GM21381 (cell line): ENCODE measurements around the gene RASGRP2.

Experiments used
- ATAC-seq: cut with Tn5 transposase; IDR thresholded peaks from one replicate; pipeline ENCODE4 v1.9.1; 2021; ENCODE audit warnings: mild to moderate bottlenecking, moderate library complexity; ENCODE audit not compliant: unreplicated experiment

RASGRP2 gene

DNA sequence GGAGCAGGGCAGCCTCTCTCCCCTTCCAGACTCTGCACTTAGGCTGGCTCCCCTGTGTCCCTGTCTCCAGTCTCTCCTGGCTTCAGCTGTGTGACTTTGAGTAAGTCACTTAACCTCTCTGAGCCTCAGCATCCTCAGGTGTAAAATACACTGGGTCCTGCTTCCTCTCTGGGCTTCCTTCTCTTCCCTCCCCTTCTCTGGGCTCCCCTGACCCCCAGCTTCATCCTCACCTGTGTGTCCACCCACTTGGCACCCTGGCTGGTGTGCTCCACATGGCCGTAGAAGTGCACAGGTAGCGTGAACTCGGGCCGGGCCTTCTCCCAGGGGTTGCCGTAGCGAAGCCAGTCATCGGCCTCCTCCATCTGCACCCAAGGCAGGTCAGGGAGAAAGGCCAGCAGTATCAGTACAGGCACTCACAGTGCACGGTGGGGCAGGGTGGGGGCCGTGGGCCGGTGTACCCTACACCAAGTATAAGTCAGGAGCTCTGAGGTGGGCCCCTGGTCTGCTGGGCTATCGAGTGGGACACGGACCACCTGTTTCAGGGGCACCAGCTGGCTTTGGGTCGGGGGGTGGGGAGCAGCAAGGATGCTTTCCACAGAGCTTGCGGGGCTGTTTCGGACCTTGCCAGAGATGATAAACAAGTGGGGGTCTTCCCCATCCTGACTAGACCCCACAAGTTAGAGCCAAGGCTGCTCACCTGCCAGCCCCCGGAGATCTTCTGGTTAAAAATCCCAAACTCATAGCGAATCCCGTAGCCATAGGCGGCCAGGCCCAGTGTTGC lies 13.8 kb upstream of the RASGRP2 start:
- ATAC-seq, result no peak

DNA sequence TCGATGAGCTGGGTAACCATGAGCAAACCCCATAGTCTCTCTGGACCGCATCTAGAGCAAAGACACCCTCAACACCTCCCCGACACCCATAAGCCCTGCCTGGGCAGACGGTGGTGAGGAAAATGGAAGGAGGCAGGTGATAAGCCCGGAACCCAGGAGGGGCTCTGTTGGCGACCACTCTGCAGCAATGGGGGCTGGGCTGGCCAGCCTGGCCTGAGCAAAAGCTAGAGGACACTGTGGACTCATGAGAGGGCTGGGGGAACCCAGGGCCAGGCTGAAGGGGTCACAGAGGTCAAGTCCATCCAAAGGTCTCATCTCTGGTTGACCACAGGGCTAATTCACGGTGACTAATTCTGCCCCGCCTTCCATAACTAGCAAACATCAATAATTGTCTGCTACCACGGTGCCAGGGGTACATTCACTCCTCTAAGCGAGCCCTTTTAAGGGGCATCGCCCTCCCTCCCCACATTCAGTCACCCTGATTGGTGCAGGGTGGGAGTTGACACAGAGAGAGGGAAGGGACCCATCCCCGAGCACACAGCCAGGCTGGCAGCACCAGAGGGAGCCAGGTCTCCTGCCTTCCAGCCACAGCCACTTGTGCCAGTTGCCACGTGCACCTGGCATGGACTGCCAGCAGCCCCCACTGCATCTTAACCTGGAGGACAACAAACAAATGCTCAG lies 11.9 kb upstream of the RASGRP2 start:
- ATAC-seq, result no peak

DNA sequence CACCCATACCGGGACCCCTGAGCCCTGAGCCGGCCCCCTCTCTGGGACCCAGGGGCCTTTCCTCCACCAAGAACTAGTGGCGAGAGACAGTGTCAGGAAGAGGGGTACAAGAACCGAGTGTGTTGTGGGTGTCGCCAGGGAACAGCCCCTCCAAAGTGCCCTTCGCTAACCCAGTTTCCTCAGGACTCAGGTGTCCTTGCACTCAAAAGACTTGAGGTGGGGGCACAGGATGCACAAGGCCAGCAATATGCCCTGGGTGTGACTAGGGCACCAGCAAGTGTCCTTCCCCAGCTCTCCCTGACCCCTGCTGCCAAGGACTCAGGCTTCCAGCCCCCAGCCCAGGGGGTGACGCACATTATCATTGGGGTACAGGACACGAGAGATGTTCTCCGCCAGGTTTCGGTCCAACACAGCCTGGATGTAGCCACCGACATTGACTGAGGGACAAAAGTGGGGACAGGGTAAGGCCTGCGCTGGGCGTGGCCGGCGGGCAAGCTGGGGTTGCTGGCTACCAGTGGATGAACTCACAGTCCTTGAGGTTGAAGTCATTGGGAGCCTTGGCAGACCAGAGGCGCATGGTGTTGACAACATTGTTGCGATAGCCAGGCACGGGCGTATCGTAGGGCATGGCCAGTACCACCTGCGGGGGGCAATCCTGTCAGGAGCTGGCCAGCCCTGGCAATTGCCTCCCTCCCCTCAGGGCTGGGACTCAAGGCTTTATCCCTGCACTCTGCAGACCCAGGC lies 11.1 kb upstream of the RASGRP2 start:
- no peak for ATAC-seq

DNA sequence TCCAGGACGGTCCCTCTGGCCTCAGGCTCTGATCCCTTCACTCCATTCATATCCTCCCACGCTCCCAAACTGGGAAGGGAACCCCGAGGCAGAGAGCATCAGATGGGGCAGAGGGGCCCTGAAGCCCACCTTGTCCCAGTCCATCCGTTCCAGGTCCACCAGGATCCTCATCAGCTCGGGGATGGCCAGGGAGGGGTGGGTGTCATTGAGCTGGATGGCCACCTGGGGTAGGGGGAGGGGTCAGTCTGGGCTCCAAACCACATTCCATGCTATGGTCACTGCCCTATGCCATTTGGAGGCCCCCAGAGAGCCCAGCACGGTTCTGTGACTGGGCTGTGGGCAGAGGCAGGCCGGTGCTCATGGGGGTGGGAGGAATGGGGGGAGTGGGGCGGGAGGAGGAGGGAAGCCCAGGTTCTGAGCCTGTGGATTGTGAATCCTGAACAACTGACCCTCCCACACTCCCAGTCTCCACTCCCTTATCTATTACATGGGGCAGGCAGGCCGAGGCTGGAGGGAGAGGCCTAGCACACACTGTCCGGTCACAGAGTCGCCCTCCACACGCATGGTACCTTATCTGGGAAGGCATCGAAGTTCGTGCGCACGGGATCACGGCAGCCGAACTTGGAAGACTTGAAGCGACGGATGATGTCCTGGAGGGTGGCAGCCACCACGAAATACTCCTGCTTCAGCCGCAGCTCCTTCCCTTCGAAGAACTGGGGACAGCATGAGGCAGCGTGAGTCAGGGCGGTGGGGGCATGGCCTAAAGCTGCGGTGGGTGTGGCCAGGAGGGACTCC lies 10.4 kb upstream of the RASGRP2 start:
- no peak for ATAC-seq

DNA sequence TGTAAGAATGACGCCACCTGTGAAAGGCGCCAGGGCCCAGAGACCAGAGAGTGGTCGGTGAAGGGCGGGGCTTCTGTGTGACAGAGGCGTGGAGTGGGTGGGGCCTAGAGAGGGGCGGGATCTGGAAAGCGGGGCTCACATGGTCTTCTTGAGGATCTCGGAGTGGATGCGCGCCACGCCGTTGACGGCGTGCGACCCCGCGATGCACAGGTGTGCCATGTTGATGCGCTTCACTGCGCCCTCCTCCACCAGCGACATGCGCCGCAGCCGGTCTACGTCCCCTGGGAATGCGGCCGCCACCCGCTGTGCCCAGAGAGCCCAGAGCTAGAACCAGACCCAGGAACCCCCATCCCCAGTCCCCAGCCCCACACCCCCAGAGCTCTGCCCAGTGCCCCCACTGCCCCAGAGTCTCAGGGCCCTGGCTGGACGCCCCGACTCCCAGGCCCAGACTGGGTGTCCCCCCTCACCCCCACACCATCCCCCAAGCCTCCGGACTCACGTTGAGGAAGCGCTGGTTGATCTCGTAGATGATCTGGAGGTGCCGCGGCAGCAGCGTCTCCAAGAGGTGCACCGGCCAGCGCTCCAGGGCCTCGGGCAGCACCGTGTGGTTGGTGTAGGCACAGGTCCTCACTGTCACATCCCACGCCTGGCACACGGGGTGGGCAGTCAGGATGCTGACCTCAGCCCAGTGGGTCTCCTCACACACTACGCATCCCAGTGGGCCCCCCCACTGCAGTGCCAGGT lies 9.6 kb upstream of the RASGRP2 start:
- no peak for ATAC-seq

DNA sequence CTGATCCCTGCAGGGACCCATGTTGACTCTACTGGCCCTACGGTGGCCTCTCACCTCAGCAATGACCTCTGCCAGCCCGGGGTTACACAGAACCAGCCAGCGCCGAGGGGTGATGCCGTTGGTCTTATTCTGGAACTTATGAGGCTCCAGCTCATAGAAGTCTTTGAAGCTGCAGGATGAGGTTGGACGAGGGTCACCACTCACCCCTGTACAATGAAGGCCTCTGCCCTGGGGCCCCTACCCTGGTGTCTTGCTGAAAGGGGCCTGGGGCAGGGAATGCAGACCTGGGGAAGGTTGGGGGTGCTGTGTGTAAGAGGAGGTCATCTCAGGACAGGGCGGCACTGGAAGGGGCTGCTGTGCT lies 9.1 kb upstream of the RASGRP2 start:
- ATAC-seq, result no peak

DNA sequence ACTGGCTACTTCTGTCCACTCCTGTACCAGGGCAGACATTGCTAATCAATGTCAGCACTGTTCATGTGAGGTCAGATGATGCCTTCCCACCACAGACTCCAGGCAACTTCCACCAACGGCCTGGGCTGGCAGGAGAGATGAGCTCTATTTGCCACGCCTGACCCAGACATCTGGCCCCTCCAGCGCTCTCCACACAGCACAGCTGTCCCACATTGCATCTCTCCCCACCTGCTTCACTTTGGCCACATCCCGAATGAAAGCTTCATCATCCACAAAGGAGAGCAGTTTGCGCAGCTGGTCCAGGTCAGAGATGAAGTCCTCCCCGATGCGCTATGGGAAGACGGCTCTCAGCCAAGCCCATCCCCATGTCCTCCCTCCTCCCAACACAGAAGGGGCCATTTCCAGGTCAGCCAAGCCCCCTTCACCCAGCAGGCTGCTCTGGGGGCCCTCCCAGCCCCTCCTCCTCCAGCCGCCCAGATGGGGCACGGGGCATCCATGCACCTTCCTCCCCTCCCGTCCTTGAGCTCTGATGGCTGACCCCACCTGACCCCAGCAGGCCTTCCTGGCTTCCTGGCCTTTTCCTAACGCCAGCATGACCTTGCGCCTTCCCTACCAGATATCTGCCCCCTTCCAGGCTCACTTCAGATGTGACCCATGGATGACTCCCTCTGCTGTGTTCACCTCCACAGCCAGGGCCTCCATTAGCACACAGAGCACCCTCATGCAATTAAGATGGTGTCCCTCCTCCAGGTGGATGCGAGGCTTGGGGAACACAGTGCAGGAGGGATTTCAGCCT lies 8.4 kb upstream of the RASGRP2 start:
- ATAC-seq, result no peak

DNA sequence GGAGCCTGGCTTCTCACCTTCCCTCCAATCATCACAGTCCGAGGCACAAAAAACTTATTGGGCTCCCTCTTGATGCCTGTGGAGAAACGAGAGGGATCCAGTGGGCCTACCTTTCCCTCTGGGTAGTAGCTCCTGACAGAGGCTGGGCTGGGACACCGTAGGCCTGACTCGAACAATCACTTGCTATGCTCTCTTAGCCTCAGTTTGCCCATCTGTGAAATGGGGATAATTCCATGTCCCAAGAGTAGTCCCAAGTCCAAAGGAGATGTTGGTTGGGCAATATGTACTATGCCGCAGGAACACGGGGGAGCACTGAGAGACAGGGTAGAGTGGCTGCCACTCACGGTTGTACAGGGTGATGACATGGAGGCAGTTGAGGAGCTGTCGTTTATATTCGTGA lies 7.6 kb upstream of the RASGRP2 start:
- ATAC-seq, result no peak

DNA sequence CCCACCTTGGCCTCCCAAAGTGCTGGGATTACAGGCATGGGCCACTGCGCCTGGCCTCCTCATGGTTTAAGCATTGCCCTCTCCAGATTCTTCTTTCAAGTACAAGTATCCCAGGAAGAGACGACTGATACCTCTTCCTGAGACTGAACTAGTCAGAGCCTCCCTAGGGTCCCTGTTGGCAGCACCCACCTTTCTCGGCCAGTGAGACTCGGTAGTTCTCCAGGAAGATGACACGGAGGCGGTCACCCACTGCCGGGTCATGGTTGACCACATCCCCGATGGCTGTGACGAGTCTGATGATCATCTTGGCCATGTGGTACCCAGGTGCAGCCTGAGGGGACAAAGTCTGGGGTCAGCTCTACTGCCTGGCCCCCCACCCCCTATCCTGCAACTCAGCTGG lies 7.2 kb upstream of the RASGRP2 start:
- no peak for ATAC-seq

DNA sequence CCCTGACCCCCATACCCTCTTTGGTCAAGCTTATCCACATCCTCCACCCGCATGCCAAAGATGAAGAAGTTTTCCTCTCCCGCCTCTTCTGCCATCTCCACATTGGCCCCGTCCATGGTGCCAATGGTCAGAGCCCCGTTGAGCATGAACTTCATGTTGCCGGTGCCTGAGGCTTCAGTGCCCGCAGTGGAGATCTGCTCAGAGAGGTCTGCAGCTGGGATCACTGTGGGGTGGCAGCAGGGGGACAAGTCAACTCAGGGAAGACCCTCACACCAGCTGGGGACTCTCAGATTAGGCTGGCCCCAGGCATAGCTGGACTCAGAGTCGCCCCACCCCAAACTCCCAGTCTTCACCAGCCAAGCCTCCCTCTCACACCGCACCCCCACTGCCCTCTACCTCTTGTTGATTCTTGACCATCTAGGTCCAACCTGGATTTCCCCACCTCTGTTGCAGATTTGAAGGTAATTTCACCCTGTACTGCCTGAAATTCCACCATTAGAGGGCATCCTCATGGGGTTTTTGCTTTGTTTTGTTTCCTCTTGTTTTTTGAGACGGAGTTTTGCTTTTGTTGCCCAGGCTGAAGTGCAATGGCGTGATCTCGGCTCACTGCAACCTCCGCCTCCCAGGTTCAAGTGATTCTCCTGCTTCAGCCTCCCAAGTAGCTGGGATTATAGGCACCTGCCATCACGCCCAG lies 6.6 kb upstream of the RASGRP2 start:
- ATAC-seq, result no peak

DNA sequence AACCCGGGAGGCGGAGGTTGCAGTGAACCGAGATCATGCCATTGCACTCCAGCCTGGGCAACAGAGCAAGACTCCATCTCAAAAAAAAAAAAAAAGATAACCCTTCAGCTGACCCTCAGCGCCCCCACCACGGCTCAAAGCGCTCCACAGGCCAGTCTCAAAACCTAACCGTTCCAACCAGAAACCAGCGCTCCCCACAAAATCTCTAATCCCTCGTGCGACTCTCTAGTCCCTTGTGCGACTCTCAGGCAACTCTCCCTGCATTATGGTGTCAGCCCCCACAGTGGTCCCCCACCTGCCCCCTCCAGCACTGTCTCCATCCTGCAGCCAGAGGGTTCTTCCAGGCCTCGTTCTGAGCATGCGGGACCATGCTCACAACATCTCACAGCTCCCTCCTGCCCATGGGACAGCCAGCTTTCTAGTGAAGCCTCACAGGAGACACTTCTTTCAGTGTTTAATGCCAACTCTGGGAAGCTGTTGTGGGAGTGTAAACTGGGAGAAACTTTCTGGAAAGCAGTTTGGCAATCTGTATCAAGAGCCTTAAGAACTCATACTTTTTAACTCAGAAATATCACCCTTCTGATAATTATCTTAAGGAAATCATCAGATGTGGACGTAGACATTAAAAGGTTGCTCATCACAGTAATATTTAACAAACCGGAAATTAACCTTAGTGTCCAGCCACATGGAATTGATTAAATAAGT lies 4.2 kb upstream of the RASGRP2 start:
- ATAC-seq, result no peak

DNA sequence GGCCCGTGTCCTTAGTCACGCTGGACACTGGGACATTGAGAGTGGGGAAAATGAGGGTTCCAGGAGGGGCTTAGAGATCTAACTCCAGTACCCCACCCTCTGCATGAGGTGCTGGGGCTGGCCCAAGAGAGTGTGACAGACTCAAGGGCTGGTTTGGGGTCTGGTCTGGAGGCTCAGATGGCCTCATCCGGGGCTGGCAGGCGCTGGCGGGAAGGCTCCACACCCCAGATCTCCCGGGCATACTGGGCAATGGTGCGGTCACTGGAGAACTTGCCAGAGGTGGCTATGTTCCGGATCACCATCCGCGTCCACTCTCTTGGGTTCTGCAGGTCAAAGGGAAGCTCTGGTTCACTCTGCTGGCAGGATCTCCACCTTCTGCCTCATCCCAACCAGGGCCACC lies 2.5 kb upstream of the RASGRP2 start:
- ATAC-seq, result no peak

DNA sequence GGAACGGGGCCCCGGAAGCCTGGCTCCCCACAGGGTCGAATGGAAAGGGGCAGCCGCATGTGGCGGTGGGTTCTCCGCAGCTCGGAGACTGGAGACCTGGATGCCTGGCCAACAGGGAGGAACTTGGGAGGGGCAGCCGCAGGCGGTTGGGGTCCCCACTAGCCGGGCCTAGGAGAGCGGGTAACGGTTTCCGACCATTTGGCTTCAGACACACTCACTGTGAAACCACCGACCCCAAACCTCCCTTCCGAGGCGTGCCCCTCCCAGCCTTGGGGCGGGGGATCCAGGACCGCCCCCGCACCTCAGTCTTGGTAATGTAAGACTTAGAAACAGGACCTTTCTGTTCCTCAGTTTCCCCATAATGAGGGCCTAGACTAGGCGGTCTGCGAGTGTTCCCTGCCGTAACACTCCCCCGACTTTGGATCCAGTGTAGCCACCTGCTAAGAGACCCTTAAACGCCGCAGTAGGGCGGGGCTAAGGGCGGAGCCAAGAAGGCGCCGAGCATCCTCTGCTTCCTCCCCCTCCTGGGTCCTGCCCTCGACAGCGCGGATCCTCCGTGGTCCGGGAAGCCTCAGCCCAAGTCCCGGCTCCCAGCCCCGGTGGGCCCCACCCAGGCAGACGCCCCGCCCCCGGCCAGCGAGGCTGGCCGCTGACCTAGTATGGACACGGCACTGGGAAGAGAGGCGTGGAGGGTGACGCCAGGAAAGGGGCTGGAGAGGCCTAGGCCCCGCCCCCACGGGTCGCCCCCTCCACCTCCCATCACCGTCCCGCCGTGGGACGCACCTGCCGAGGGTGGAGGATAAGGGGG lies 1.8 kb upstream of the RASGRP2 start:
- ATAC-seq, result no peak

DNA sequence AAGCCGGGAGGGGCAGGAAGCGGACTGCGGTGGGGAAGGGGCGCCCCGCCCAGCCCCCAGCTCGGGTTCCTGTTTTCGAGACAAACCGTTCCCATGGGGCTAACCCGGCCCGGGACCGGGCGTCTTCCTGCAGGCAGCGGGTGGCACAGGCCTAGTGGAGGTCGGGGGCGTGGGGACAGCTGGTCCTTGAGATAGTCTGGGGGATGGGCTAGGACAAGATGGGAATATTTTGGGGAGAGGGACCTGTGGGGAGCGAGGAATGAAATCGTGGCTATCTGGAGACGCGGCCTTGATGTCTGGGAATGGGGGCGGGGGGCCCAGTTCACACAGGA lies 1.2 kb upstream of the RASGRP2 start:
- no peak for ATAC-seq

DNA sequence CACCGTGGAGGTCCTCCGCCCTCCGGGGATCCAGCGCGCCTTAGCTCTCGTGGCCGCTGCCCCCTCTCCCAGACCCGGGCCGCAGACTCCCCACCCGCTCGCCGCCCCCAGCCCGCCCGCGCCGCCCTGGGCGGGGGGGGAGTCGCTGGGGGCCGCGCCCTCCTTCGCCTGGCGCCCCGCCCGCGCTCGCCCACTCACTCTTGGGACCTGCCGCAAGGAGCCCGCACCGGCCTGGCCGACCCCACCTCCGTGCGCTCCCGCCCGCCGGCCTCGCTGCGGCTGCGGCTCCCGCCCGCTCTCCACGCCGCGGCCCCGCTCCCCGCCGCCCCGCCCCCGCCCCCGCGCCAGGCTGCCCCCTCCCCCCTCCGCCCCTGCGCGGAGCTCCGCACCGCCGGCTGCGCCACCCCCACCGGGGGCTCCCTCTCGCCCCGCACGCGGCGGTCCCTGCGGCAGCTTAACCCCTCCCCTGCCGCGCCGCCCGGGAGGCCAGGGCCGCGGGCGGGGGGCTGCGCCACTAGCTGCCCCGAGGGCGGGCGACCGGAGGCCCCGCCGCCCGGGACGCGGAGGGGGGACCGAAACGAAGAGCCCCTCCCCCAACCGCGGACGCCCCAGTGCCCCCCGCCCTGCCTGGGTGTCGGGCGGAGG lies 724 bp upstream of the RASGRP2 start:
- ATAC-seq, result no peak

DNA sequence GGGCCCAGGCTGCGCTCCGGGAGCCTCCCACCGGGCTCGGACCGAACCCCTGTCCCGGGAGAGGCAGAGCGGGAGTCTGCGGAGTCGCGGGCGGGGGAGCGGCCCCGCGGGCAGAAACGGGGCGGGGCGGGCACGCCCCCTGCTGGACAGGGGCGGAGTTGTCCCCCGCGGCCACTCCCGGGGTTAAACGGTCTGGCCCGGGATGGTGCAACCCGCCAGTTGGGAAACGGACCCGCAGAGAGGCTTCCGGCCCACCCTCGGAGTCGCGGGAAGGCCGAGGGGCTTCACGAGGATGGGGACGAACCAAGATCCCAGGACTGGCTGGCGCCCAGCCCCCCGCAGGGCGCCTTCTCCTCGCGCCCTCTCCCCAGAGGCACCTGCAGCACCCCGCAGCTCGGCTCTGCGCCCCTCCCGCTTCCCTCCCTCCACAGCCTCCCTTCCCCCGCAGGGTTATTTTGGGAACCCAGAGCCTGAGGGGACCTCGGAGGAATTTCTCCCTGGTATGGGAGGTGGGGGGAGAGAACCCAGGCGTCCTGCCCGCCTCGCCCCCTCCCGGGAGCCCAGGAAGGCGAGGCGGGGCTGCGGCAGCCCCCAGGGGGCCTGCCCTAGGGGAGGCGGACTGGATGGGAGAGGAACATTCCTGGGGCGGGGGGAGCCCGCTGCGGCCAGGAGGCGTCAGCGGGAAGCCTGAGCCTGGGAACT lies 902 bp downstream of the RASGRP2 start:
- ATAC-seq, result no peak
